Gastroesophageal sphincter (tissue), 3 donors: ENCODE results near the gene SDC1.

ENCODE experiments used
- CTCF ChIP-seq, 4 experiments: fragments of 200-600 bp in 2 of 4; fragments of 450-650 bp in 2 of 4; sonication (generic) in 1 of 4; IDR thresholded peaks; one replicate each; pipeline ENCODE4 v1.5.1; 2017 to 2019; ENCODE audit warnings: antibody characterized with exemption in 4 of 4, mild to moderate bottlenecking in 2 of 4, moderate library complexity in 2 of 4
- POLR2A ChIP-seq, 2 donors: fragments of 450-650 bp; IDR thresholded peaks; one replicate each; pipeline ENCODE4 v1.6.1; 2017; ENCODE audit warnings: antibody characterized with exemption in 2 of 2, mild to moderate bottlenecking in 2 of 2, moderate library complexity in 1 of 2

- TF ChIP-seq CTCF (IDR thresholded peaks at IDR 0.05) (no peak), POLR2A (IDR thresholded peaks at IDR 0.05) (no peak)
Observed at GRCh38 chr2:20185176-20186022, 39.5 kb downstream of the SDC1 start.
